HG02623 (cell line): ENCODE results near the gene ZNRF3.

Experiments used
- ATAC-seq: cut with Tn5 transposase; IDR thresholded peaks from one replicate; pipeline ENCODE4 v1.9.1; 2021; ENCODE audit warnings: moderate library complexity; ENCODE audit not compliant: unreplicated experiment

The ZNRF3 gene

GRCh38 chr22:28950617-28951411 is 67.4 kb downstream of the ZNRF3 start:
- ATAC-seq, result no peak

GRCh38 chr22:28951530-28951929 is 68.2 kb downstream of the ZNRF3 start:
- ATAC-seq, result no peak

GRCh38 chr22:28951969-28952521 is 68.7 kb downstream of the ZNRF3 start:
- ATAC-seq, result no peak

- ATAC-seq, result no peak
Observed at GRCh38 chr22:28952857-28953256, 69.5 kb downstream of the ZNRF3 start.

- ATAC-seq, result no peak
Observed at GRCh38 chr22:28953403-28953802, 70.0 kb downstream of the ZNRF3 start.

- ATAC-seq, result no peak
Observed at GRCh38 chr22:28953976-28954880, 70.9 kb downstream of the ZNRF3 start.

GRCh38 chr22:28955817-28956216 is 72.4 kb downstream of the ZNRF3 start:
- peak; percentile 79 for ATAC-seq

- ATAC-seq, result no peak
Observed at GRCh38 chr22:28956506-28956905, 73.1 kb downstream of the ZNRF3 start.

GRCh38 chr22:28958611-28959010 is 75.2 kb downstream of the ZNRF3 start:
- ATAC-seq, result no peak

- no peak for ATAC-seq
Observed at GRCh38 chr22:28962042-28962554, 78.7 kb downstream of the ZNRF3 start.

GRCh38 chr22:28963362-28963761 is 80.0 kb downstream of the ZNRF3 start:
- no peak for ATAC-seq

- no peak for ATAC-seq
Observed at GRCh38 chr22:28967163-28967665, 83.8 kb downstream of the ZNRF3 start.

GRCh38 chr22:28967969-28968368 is 84.6 kb downstream of the ZNRF3 start:
- no peak for ATAC-seq

- ATAC-seq, result no peak
Observed at GRCh38 chr22:28969401-28970168, 86.2 kb downstream of the ZNRF3 start.

- ATAC-seq, result no peak
Observed at GRCh38 chr22:28973352-28973751, 90.0 kb downstream of the ZNRF3 start.

GRCh38 chr22:28977060-28977459 is 93.7 kb downstream of the ZNRF3 start:
- no peak for ATAC-seq

GRCh38 chr22:28977481-28977971 is 94.2 kb downstream of the ZNRF3 start:
- ATAC-seq, result no peak

- no peak for ATAC-seq
Observed at GRCh38 chr22:28978158-28978557, 94.8 kb downstream of the ZNRF3 start.

- ATAC-seq, result no peak
Observed at GRCh38 chr22:28978863-28979796, 95.8 kb downstream of the ZNRF3 start.
